ENCODE measurements around the gene HEPACAM.
A peak's percentile ranks its signal among the peaks of the same experiment; 100 is the strongest.

HEPACAM gene

GRCh38 chr11:124942466-124943253, 6.8 kb upstream of the HEPACAM start:
- no peak for DNase-seq (ENCODE audit: low spot score)

- no peak for DNase-seq (ENCODE audit: low spot score)
These were observed 5.9 kb upstream of the HEPACAM start for GRCh38 chr11:124941703-124942102.

- no peak for DNase-seq (ENCODE audit: low spot score)
These were observed 3.1 kb upstream of the HEPACAM start for GRCh38 chr11:124938970-124939369.

GRCh38 chr11:124938206-124938765, 2.4 kb upstream of the HEPACAM start:
- DNase-seq (ENCODE audit: low spot score) = no peak

GRCh38 chr11:124937336-124937935, 1.6 kb upstream of the HEPACAM start:
- no peak for DNase-seq (ENCODE audit: low spot score)

- DNase-seq (ENCODE audit: low spot score) = no peak
These were observed 842 bp downstream of the HEPACAM start for GRCh38 chr11:124934862-124935547.

GRCh38 chr11:124930799-124931198, 5.0 kb downstream of the HEPACAM start:
- DNase-seq (ENCODE audit: low spot score) = no peak

- no peak for DNase-seq (ENCODE audit: low spot score)
These were observed 6.7 kb downstream of the HEPACAM start for GRCh38 chr11:124928942-124929665.

GRCh38 chr11:124923296-124923695, 12.6 kb downstream of the HEPACAM start:
- DNase-seq (ENCODE audit: low spot score) = no peak

- DNase-seq (ENCODE audit: low spot score) = no peak
These were observed 13.0 kb downstream of the HEPACAM start for GRCh38 chr11:124922831-124923230.

GRCh38 chr11:124920870-124921609, 14.8 kb downstream of the HEPACAM start:
- DNase-seq (ENCODE audit: low spot score) = peak; percentile 9

GRCh38 chr11:124920356-124920755, 15.5 kb downstream of the HEPACAM start:
- DNase-seq (ENCODE audit: low spot score) = no peak

GRCh38 chr11:124919898-124920297, 15.9 kb downstream of the HEPACAM start:
- no peak for DNase-seq (ENCODE audit: low spot score)

- DNase-seq (ENCODE audit: low spot score) = no peak
These were observed 16.9 kb downstream of the HEPACAM start, which contains the start of gene HEPN1 for GRCh38 chr11:124918950-124919349. Gene HEPN1 (plus strand): TSS chr11:124919250.

- no peak for DNase-seq (ENCODE audit: low spot score)
These were observed 18.7 kb downstream of the HEPACAM start for GRCh38 chr11:124917115-124917637.

GRCh38 chr11:124916370-124916710, 19.5 kb downstream of the HEPACAM start:
- DNase-seq (ENCODE audit: low spot score) = no peak

- no peak for DNase-seq (ENCODE audit: low spot score)
These were observed 20.1 kb downstream of the HEPACAM start for GRCh38 chr11:124915541-124916369.

GRCh38 chr11:124902616-124903015, 33.2 kb downstream of the HEPACAM start:
- DNase-seq (ENCODE audit: low spot score) = no peak

GRCh38 chr11:124900464-124900863, 35.4 kb downstream of the HEPACAM start:
- DNase-seq (ENCODE audit: low spot score) = no peak

Data from hematopoietic multipotent progenitor cell treated with erythropoietin and hydrocortisone succinate and interleukin-3 and kit ligand, for 15 days (in vitro differentiated cells).